ENCODE data around the gene MED6.

MED6 gene

DNA sequence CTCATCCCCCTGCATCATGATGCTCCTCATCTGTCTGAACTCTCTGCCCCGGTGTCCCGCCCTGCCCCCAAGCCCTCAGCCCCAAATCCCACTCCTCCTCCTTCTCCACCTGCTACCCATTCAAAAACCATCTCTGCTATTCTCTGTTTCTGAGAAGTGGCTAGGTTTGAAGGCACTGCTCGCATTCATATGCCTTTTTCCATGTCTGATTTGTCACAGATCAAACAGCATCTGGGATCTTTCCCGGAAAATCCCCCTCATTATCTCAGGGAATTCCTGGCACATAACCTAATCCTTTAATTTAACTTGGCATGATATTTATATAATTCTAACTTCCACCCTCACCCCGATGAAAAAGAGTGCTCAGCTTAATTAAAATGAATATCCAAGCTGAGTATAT is 62.4 kb downstream of the MED6 start:
- H3K4me3 ChIP-seq (ENCODE audit: low read depth, low read length): no peak overlapping the region
- TF ChIP-seq, protein P1, sequence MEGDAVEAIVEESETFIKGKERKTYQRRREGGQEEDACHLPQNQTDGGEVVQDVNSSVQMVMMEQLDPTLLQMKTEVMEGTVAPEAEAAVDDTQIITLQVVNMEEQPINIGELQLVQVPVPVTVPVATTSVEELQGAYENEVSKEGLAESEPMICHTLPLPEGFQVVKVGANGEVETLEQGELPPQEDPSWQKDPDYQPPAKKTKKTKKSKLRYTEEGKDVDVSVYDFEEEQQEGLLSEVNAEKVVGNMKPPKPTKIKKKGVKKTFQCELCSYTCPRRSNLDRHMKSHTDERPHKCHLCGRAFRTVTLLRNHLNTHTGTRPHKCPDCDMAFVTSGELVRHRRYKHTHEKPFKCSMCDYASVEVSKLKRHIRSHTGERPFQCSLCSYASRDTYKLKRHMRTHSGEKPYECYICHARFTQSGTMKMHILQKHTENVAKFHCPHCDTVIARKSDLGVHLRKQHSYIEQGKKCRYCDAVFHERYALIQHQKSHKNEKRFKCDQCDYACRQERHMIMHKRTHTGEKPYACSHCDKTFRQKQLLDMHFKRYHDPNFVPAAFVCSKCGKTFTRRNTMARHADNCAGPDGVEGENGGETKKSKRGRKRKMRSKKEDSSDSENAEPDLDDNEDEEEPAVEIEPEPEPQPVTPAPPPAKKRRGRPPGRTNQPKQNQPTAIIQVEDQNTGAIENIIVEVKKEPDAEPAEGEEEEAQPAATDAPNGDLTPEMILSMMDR (IDR thresholded peaks at IDR 0.05; ENCODE audit: low read depth, low read length): no peak

DNA sequence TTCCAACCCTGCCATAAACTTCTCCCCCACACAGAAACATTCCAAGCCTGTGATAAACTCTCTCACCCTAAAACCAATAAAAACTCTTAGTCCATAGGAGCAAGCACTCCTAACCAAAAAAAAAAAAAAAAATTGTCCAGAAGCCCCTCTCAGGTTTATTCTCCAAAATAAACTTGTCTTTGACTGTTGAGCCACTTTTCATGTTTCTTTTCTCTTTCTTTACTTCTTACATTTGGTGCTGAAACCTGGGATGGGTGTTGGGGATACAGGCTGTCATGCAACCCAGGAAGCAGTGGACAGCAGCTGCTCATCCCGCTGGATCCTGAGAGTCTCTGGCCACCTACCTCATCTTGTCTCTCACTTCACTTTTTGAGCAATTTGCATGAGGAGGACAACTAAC is 63.6 kb downstream of the MED6 start:
- TF ChIP-seq, protein P1 (IDR thresholded peaks at IDR 0.05; ENCODE audit: low read depth, low read length): no peak
- no peak overlapping the region for H3K4me3 ChIP-seq (ENCODE audit: low read depth, low read length)

DNA sequence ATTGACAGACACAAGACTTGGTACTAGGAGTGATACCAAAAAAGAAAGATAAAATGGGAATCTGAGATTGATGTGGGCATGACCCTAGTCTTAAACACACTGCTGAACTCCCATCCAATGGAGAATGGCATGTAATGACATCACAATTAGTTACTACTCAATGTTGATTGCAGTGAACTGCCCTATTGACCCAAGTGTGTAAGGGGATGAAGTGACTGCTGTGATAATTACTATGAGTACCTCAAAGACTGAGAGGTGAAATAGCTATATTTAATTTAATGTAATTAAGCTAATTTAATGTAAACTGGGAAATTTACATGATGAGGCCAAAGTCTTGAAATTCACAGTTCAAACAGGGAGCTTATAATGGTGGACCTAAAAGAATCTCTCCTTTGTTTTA is 65.6 kb downstream of the MED6 start, which contains the start of gene ADAM20:
Gene ADAM20 (minus strand): TSS at position 101 of the 400 bp plus-strand sequence. CDS start 10,247 bp downstream, outside the sequence.
- H3K4me3 ChIP-seq (ENCODE audit: low read depth, low read length): no peak within 1 kb of the TSS
- TF ChIP-seq, protein P1 (IDR thresholded peaks at IDR 0.05; ENCODE audit: low read depth, low read length): no peak
